Endothelial cell of hepatic sinusoid (primary cell): ENCODE results near the gene EDEM3.
"Not testable (repeated sequence)": the region's sequence is repeated elsewhere in the genome, so short reads cannot be mapped to it uniquely, and the experiment has no call there.

Experiments
- in situ Hi-C: cut with HindIII; loops from 2 replicates; pipeline ENCODE4 v1.10.0; 2017; ENCODE audit warnings: low sequenced_read_pairs

The EDEM3 gene

GRCh38 chr1:184680611-184681225, 73.9 kb downstream of the EDEM3 start:
- in situ Hi-C loops = not testable (repeated sequence)

- in situ Hi-C loops = not testable (repeated sequence)
Observed at GRCh38 chr1:184679472-184679871, 75.2 kb downstream of the EDEM3 start.

- in situ Hi-C loops = no loop called here
Observed at GRCh38 chr1:184677344-184677743, 77.3 kb downstream of the EDEM3 start.

- in situ Hi-C loops = no loop called here
Observed at GRCh38 chr1:184673305-184673704, 81.4 kb downstream of the EDEM3 start.

- in situ Hi-C loops = no loop called here
Observed at GRCh38 chr1:184672013-184672726, 82.5 kb downstream of the EDEM3 start.

- in situ Hi-C loops = loop anchor here (10.0 kb wide), 1 partner anchor 425 kb away; no protein-coding TSS in a partner anchor
Observed at GRCh38 chr1:184669391-184669790, 85.3 kb downstream of the EDEM3 start.

GRCh38 chr1:184665360-184665759, 89.3 kb downstream of the EDEM3 start:
- in situ Hi-C loops = loop anchor here (10.0 kb wide), 1 partner anchor 421 kb away; no protein-coding TSS in a partner anchor

- in situ Hi-C loops = loop anchor here (10.0 kb wide), 1 partner anchor 420 kb away; no protein-coding TSS in a partner anchor
Observed at GRCh38 chr1:184664661-184665060, 90.0 kb downstream of the EDEM3 start.

- in situ Hi-C loops = loop anchor here (10.0 kb wide), 1 partner anchor 419 kb away; no protein-coding TSS in a partner anchor
Observed at GRCh38 chr1:184664042-184664660, 90.5 kb downstream of the EDEM3 start.

GRCh38 chr1:184661801-184662200, 92.9 kb downstream of the EDEM3 start:
- in situ Hi-C loops = loop anchor here (10.0 kb wide), 1 partner anchor 417 kb away; no protein-coding TSS in a partner anchor

GRCh38 chr1:184660462-184661191, 94.0 kb downstream of the EDEM3 start:
- in situ Hi-C loops = loop anchor here (10.0 kb wide), 1 partner anchor 416 kb away; no protein-coding TSS in a partner anchor

GRCh38 chr1:184658055-184658454, 96.6 kb downstream of the EDEM3 start:
- in situ Hi-C loops = no loop called here

- in situ Hi-C loops = no loop called here
Observed at GRCh38 chr1:184656221-184656620, 98.4 kb downstream of the EDEM3 start.

- in situ Hi-C loops = no loop called here
Observed at GRCh38 chr1:184655185-184655584, 99.5 kb downstream of the EDEM3 start.

GRCh38 chr1:184650177-184650866, 104.3 kb downstream of the EDEM3 start:
- in situ Hi-C loops = no loop called here

- in situ Hi-C loops = no loop called here
Observed at GRCh38 chr1:184649451-184649888, 105.2 kb downstream of the EDEM3 start.

GRCh38 chr1:184648856-184649201, 105.8 kb downstream of the EDEM3 start:
- in situ Hi-C loops = no loop called here

- in situ Hi-C loops = no loop called here
Observed at GRCh38 chr1:184648160-184648855, 106.3 kb downstream of the EDEM3 start.

GRCh38 chr1:184647471-184647870, 107.2 kb downstream of the EDEM3 start:
- in situ Hi-C loops = no loop called here

- in situ Hi-C loops = no loop called here
Observed at GRCh38 chr1:184646824-184647223, 107.8 kb downstream of the EDEM3 start.
